ENCODE data around the gene DPP4. TPM values are rescaled to one million over a fixed set of nuclear protein-coding genes. Genes with fewer than 3 reads are reported as not detected.

The DPP4 gene
- total RNA-seq, result 10 to 100 TPM; 17.8 to 39.8 (median 26.3) TPM
- long read RNA-seq, partial matches to known transcripts, result 3 of 11 reads
- long read RNA-seq, other reads (novel, unspliced or antisense), result 5 of 11 reads

DNA sequence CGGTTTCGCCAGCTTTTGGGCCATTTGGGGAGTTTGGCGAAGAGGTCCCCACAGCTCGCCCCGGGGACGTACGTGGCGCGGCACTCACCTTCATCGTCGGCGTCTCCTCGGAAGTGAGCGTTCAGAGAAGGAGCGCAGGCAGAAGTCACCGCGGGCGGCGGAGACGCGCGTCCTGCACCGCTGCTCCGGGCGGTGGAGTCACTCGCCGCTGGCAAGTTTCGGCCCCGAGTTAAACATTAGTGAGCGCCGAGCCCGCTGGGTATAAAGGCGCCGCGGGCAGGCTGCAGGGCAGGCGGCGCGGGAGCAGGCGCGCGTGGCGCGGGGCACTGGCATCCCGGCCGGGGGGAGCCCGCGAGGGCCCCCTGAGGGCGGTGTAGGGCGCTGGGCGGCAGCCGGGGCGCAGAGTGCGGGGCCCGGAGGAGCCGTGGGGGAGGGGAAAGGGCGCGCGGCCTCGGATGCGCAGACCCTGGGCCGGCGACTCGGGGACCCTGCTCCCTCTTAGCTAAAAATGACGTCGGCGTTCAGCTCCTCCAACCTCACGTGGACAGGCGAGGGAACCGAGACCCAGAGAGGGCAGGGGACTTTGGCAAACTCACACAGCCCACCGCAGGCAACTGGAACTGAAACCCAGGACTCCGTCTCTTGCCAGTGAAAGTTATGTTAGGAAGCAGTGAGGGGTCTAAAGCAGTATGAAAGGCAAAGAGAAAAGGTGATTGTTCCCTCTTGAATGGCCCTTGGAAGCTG, at the start of gene DPP4:
TSS of gene DPP4 (minus strand) at position 328 of the 744 bp plus-strand sequence. CDS start at position 94, 234 bp downstream.
- peak; percentile 78 to 88 (median 86) for DNase-seq
- TF ChIP-seq POLR2A (IDR thresholded peaks at IDR 0.05), result peak; percentile 82
- TF ChIP-seq, protein P1, sequence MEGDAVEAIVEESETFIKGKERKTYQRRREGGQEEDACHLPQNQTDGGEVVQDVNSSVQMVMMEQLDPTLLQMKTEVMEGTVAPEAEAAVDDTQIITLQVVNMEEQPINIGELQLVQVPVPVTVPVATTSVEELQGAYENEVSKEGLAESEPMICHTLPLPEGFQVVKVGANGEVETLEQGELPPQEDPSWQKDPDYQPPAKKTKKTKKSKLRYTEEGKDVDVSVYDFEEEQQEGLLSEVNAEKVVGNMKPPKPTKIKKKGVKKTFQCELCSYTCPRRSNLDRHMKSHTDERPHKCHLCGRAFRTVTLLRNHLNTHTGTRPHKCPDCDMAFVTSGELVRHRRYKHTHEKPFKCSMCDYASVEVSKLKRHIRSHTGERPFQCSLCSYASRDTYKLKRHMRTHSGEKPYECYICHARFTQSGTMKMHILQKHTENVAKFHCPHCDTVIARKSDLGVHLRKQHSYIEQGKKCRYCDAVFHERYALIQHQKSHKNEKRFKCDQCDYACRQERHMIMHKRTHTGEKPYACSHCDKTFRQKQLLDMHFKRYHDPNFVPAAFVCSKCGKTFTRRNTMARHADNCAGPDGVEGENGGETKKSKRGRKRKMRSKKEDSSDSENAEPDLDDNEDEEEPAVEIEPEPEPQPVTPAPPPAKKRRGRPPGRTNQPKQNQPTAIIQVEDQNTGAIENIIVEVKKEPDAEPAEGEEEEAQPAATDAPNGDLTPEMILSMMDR (IDR thresholded peaks at IDR 0.05), result peak in 1 of 4 donors; percentile 15
- 0% methylated on average over 6 of the region's 71 CpGs for WGBS (ENCODE audit: insufficient coverage, low coverage, low lambda C conversion rate, missing lambda C conversion rate)
- Histone ChIP-seq H3K27ac (peak within 1 kb of the TSS; percentile 65 to 90 (median 86)), H3K4me3 (peak within 1 kb of the TSS; percentile 58 to 70 (median 68)), H3K27me3 (no peaks in the 10 kb centered on the region), H3K4me1 (peaks cover 0 to 9% (median 0%) of the 10 kb centered on the region in 4 donors), H3K36me3 (no peaks in the 10 kb centered on the region), H3K9me3 (no peaks in the 10 kb centered on the region)
- peak; percentile 92 to 97 (median 95) for ATAC-seq
- intact Hi-C loops (cut with DNase I), result no loop called here

DNA sequence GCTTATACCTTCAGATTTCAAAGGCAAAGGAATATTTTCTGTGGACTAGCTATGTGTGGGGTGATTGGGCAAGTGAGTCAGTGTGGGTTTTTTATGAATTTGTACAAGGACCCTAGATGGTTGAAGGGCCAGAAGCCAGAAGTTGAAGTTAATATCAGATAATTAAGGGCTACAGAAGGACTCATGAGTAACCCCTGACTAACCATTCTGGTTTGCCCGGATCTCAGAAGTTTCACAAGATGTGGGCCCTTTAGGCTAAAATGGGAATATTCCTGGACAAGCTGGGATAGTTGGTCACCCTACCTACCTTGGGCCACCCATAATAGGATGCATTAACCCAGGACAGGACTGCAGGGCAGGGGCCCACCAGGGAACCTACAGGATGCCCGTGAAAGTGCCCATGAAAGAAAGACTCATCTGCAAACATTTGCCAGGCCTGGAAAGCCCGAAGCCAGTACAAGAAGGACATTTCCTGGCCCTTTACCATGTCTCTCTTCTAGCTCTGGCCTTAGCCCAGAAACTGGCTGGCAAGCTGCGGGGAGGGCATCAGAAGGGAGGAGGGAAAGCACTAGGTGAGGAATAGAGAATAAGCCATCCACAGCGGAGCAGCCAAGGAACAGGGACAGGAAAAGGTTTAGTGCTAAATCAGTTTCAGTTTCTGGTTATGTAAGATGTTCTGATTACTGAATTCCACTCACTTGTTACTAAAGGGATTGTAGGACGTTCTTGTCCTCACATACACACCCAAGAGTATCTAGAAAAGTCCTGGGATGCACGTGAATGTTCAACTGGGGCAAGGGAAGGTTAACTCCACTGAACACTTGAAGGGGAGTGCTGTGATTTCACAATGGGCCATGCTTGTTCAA, 44.4 kb upstream of the DPP4 start:
- Histone ChIP-seq H3K4me3 (no peak overlapping the region), H3K27me3 (no peaks in the 10 kb centered on the region), H3K9me3 (no peaks in the 10 kb centered on the region), H3K36me3 (no peaks in the 10 kb centered on the region), H3K4me1 (peaks cover 0 to 19% (median 1%) of the 10 kb centered on the region in 4 donors), H3K27ac (peak overlapping the region in 2 of 3 donors; percentile 10 to 37)
- TF ChIP-seq POLR2A (IDR thresholded peaks at IDR 0.05), result no peak
- peak; percentile 60 to 80 (median 70) for ATAC-seq
- WGBS (ENCODE audit: insufficient coverage, low coverage, low lambda C conversion rate, missing lambda C conversion rate), result 29% methylated on average over 6 of the region's 7 CpGs
- DNase-seq, result peak in 2 of 3 donors; percentile 42 to 67
- intact Hi-C loops (cut with DNase I), result loop anchor here in 1 of 2 donors (5.0 kb wide), 1 partner anchor 111 kb away; no protein-coding TSS in a partner anchor

DNA sequence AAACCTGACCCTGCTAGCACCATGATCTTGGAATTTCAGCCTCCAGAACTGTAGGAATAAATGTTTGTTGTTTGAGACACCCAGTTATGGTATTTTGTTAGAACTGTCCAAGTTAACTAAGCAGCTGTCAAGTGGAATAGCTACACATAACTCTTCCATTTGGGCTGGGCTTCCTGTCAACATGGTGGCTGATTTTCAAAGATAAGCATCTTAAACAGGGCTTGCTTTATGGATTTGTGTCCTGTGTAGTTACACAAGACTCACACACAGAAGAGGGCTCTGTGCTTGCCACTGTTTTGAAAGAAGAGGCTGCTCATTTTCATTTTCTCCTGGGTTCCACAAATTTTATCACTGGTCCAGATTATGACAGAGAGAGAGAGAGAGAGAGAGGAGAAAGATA, 42.3 kb upstream of the DPP4 start:
- no peak for DNase-seq
- no peak overlapping the region for H3K4me3 ChIP-seq
- H3K36me3 ChIP-seq, result no peaks in the 10 kb centered on the region
- H3K4me1 ChIP-seq, result peaks cover 0 to 32% (median 6%) of the 10 kb centered on the region in 4 donors
- H3K9me3 ChIP-seq, result no peaks in the 10 kb centered on the region
- no peaks in the 10 kb centered on the region for H3K27me3 ChIP-seq
- ATAC-seq, result no peak
- TF ChIP-seq, protein P1 (IDR thresholded peaks at IDR 0.05), result no peak
- no peak for TF ChIP-seq POLR2A (IDR thresholded peaks at IDR 0.05)
- intact Hi-C loops (cut with DNase I), result loop anchor here in 1 of 2 donors (5.0 kb wide), 1 partner anchor 109 kb away; no protein-coding TSS in a partner anchor
- no peak overlapping the region for H3K27ac ChIP-seq

DNA sequence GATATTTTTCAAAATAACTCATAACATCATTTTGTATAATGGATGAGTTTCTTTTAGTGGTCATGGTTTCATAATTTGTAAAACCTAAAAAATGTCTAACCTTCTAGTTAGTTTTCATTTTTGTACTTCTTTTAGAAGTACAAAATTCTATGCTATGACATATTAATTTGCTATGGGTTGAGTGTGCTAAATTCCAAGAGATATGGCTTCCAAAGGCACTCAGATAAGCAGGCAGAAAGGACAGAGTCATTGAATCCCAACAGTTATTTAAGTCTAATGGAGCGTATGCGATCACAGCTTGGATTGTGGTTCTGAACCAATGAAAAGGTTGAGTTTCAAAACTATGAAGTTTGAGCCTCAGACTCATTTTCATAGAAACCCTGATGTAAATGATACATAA, 41.1 kb upstream of the DPP4 start:
- ATAC-seq (no peak), DNase-seq (no peak)
- Histone ChIP-seq H3K4me3 (no peak overlapping the region), H3K27me3 (no peaks in the 10 kb centered on the region), H3K36me3 (no peaks in the 10 kb centered on the region), H3K4me1 (peaks cover 0 to 32% (median 6%) of the 10 kb centered on the region in 4 donors), H3K9me3 (no peaks in the 10 kb centered on the region), H3K27ac (no peak overlapping the region)
- WGBS (ENCODE audit: insufficient coverage, low coverage, low lambda C conversion rate, missing lambda C conversion rate), result 100% methylated on average over 2 of the region's 2 CpGs
- intact Hi-C loops (cut with DNase I), result loop anchor here in 1 of 2 donors (5.0 kb wide), 1 partner anchor 108 kb away; no protein-coding TSS in a partner anchor
- TF ChIP-seq, protein P1 (IDR thresholded peaks at IDR 0.05), result no peak
- TF ChIP-seq POLR2A (IDR thresholded peaks at IDR 0.05), result no peak
